HG03354 (cell line): ENCODE results near the gene ANXA6.

Experiments used
- ATAC-seq: cut with Tn5 transposase; IDR thresholded peaks from one replicate; pipeline ENCODE4 v1.9.1; 2021; ENCODE audit warnings: mild to moderate bottlenecking; ENCODE audit not compliant: unreplicated experiment, poor library complexity, severe bottlenecking

ANXA6 gene

DNA sequence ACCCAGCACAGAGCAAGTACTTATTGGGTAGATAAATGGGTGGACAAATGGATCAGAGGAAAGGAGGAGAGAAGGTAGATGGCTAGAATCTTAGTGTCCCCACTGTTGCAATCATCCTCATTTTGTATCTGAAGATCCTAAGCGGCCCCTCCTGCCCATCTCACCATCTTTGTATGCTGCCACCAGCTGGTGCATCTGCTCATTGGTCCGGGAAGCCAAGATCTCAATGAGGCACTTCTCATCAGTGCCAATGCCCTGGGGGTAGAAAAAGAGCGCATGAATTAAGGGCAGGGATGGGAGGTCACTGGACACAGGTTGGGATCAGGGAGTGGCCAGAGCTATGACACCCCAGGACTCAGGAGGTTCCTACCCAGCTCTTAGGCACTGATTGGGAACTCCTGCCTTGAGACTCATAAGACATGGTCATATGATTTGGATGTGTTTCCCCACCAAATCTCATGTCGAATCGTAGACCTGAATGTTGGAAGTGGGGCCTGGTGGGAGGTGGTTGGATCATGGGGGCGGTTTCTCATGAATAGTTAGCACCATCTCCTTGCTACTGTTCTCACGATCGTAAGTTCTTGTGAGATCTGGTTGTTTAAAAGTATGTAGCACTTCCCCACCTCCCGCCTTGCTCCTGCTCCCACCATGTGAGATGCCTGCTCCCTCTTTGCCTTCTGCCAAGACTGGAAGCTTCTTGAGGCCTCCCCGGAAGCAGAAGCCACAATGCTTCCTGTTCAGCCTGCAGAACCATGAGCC is 20.3 kb downstream of the ANXA6 start:
- no peak for ATAC-seq

DNA sequence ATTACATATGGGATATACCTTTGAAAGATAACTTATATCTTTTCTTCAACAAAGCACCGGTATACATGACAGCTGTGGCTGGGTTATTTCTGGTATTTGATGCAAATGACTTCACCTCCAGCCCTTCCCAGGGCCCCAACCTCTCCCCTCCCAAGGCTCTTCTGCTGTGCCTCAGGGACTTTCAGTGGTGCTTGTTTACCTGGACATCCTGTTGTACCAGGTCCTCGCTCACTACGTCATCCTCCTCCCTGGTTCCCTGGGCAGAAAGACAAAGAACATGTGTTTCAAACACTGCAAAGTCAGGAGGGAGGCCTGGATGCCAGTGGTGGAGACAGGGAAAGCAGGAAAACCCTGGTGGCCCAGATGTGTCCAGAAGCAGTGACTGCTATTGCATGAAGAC is 23.4 kb downstream of the ANXA6 start:
- peak; percentile 55 for ATAC-seq

DNA sequence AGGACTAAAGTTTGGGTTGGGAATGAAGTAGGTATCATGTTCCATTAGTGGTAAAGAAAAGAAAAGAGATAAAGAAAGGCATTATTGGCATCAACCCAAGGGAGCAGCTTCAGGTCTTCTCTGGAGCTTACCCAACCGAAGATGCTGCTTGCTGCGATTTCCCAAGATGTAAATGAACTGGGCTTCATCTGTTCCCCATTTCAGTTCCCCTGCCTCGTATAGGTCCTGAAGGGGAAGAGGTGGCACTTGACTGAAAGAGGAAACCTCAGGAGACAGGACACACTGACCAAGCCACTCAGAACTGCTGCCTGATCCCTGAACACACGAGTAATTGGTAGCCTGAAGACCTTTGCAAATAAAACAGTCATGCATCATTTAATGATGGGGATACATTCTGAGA is 24.6 kb downstream of the ANXA6 start:
- ATAC-seq: no peak

DNA sequence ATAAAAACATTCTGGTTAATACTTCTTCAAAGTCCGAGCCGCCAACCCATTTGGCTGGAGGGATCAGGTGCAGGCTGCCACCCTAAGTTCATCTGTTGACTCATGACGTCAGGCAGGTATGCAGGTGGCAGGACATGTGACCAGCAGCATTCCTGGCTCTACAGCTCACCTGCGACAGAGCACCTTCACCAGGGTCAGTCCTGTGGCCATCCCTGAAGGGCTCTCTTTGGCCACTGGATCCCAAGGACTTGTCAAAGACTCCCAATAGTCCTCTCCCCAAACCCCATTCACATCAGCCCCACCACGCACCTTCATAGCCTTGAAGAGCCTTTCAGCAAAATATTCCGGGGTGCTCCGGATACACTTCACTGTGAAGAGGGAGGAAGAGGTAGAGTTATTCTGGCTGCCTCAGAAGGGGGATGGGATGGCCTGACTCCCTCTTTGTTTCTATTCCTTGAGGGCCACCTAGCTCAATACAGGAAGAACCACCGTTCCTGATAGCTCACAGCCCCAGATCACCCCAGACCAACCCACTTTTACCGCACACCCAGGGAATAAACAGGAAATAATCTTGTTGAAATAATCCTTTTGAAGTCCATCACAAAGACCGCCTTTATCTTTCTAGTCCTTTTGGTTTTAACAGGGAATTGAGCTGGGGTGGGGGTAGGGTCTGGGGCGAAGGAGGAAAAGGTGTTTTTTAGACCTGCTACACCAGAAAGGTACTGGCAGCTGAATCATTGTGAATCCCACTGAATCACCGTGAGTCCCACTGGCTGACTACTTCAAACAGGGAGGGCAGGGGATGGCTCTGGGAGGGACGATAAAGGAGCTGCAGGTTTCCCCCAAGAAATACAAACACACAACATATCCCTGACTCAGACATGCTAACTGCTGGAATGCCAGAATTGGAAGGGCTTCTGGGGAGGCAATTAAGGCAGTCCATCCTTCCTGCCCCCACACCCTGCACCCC is 26.4 kb downstream of the ANXA6 start:
- no peak for ATAC-seq

DNA sequence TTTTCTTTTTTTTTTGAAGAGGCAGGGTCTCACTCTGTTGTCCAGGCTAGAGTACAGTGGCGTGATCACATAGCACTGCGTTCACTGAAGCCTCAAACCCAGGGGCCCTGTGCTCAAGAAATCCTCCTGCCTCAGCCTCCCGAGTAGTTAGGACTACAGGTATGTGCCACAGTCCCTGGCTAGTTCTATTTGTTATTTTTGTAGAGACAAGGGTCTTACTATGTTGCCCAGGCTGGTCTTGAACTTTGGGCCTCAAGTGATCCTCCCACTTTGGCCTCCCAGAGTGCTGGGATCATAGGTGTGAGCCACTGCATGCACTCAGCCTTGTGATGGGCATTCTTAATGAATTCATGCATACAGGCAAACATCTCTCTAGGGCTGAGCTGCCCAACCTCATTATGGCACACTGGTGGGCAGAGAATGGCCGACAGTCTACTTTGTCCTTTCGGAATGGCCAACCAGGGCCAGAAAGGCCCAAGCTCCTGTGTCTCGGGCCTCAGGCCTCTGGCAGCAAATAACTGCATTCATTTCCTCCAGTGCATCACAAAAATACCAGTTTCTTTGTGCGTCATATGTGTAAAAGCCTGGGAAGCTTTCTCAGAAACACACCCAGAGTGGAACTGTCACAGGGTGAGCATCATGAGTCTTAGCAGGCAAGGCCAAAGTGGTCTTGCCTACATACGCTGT is 27.2 kb downstream of the ANXA6 start:
- ATAC-seq: no peak

DNA sequence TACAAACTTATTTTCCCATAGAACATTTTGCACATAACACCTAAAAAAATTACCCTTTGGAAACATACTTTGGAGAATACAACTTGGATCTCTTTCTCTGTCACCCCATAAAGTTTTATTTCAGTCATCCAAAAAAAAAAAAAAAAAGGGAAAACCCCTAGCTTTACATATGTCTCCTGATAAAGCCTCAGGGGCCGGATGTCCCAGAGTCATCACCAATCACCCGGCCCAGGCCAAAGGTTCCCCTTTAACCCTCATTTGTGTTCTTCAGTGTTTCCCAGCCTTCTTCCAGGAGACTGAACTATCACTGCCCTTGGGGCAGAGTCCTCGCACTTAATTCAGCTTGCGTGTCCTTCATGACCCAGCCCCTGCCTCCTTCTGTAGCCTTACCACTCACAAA is 28.8 kb downstream of the ANXA6 start:
- no peak for ATAC-seq

DNA sequence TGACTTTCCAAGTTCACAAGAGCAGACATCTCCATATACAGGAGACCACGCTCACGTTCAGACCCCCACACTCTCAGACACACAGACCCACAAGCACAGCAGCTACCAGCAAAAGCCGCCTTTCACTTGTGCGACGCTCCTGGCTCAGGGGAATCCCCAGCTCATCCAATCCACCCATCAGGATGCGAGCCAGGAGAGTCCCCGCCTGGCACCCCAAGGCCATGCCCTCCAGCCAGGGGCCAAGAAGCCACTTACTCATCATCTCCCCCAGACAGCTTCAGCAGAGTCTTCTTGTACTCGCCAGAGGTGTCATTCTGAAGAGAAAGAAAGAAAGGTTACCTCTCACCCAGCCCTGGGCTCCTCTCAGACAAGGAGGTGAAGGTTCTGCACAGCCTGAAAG is 29.7 kb downstream of the ANXA6 start:
- no peak for ATAC-seq

DNA sequence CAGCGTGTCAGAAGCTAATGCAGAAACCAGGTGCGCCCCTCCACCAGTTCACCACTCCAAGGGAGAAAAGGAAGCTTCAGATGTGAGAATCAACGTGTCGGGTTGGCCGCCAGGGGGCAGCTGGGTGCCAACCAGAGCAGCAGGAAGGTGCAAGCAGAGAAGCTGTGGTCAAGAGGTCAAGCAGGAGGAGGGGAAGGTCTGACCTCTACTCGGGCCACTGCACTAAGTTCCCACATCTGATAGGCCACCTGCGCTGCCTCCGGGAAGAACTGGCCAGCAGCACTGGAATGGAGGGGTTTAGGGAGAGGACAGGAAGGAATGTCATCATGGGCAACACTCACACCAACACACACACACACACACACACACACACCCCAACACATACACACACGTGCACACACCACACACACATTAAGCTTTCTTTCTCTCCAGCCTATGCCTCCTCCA is 31.4 kb downstream of the ANXA6 start:
- peak; percentile 39 for ATAC-seq

DNA sequence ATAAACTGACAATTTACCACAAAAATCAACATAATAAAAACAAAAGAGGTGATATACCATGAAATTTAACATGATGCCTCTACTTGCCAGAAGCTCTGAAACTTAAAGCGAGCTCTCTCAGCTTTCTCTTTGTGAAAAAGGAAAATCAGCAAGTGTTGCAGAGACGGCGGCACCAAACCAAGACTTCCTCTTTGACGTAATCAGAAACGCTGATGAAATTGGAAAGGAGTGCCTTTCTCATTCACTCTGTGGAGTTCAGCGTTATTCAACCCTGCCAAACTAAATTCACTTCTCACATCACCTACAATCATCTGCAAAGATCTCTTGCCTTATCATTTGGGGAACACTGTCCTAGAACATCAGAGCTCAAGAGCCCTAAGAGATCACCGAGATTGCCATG is 32.2 kb downstream of the ANXA6 start:
- no peak for ATAC-seq

DNA sequence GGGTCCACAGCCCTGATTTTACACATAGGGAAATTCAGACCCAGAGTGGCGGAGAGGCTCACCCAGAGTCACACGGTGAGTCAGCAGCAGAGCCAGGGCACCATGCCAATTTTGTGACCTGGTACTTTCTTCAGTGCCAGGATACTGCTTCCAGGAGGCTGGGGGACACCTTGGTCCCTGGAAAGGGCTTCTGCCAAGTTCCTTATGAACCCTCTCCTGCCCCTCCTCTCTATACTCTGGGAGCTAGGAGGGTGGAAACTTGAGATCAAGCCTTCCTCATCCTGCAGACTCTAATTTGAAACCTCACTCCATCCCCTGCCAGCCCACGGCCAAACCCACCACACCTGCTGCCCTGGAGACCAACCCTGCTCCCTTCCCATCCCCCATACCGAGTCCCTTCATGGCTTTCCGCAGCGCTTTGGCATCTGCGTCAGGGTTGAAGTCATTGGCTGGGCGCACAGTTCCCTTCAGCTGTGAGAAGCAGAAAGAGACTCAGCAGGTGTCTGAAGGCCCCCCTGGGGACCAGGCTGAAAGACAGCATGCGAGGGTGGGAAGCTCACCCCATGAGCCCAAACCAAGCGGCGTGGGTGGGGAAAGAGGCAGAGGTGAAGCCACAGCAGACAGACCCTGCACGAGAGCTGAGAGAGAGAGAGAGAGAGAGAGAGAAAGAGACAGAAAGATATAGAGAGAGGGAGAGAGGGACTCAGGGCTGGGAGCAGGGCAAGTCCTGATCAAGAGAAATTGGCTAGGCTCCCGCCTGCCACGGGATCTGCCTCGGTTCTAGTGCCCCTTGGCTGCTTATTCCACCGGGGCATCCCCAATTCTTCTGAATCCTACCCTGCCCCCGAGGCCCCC is 33.5 kb downstream of the ANXA6 start:
- ATAC-seq: peak; percentile 90

DNA sequence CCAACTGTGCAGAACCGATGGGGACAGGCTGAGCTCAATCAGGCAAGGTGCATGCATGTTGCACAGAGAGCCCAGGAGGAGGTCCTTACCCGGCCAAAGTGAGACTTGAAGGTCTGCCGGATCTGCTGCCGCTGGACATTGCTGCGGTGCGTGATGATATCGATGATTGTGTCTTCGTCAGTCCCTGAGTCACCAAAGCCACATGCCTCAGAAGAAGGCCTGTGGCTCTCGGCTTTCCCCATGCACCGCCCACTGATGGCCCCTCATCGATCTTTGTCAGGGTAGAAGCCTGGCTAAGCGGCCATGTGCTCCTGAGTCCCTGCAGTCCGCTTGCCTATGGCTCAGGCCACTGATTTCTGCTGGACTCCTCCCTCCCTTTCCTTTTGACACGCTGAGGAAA is 34.8 kb downstream of the ANXA6 start:
- no peak for ATAC-seq

DNA sequence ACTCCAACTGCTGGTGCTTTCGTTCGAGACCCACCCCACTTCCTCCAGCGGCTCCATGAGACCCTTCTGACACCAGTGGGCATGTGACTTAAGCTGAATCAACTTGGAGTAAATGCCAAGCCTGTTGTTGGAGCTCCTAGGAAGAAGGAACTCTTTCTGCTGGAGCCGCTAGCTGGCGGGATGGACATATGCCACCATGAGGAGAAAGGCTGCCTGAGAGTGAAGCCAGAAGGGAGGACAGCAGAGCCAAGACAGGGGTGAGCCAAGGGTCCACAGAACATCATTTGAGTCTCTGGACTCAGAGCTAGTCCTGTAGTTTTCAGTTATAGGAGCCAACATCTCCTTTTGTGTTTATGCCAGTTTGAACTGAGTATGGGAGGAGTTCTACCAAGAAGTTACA is 35.9 kb downstream of the ANXA6 start:
- no peak for ATAC-seq

DNA sequence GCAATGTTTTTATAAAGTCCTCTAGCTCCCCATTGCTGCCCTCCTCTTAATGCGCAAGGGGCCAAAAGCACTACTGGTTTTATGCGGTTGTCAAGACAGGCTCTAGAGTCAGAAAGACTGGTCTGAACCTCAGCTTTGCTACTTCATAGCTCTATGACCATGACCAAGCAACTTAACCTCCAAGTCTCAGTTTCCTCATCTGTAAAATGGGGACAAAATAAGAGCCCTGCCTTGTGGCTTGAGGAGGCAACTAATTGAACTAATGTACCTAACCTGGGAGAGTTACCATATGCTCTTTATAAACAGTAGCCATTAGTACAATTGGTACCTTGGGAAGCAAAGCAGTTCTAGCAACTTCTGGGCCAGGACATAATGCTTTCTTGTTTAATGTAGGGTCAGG is 36.5 kb downstream of the ANXA6 start:
- ATAC-seq: no peak

DNA sequence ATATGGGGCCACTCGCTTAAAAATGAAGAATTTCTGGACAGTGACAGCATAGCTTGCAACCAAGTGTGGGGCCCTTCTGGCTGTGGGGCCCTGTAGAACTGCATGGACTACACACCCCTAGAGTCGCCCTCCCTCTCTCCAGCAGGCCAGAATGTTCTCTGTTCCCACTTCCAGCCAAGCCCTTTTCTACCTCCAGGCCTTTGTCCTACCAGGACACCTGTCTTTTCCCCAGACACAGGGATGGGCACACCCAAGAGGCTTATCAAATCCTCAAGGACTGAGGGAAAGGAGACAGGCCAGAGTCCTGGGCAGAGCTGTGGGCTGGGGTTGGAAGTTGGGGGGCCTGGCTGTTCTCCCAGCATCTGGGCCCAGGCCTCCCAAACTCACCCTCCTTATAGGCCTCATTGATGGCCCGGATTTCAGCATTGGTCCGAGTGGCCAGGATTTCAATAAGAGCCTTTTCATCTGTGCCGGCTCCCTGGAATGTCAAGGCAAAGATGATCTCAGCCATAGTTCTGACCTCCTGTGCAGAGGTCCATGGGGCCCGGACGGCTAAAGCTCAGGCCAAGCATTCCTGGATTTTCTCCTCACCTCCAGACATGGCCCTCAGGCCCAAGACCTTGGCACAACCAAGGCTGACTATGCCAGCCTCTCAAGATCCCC is 38.5 kb downstream of the ANXA6 start:
- ATAC-seq: no peak

DNA sequence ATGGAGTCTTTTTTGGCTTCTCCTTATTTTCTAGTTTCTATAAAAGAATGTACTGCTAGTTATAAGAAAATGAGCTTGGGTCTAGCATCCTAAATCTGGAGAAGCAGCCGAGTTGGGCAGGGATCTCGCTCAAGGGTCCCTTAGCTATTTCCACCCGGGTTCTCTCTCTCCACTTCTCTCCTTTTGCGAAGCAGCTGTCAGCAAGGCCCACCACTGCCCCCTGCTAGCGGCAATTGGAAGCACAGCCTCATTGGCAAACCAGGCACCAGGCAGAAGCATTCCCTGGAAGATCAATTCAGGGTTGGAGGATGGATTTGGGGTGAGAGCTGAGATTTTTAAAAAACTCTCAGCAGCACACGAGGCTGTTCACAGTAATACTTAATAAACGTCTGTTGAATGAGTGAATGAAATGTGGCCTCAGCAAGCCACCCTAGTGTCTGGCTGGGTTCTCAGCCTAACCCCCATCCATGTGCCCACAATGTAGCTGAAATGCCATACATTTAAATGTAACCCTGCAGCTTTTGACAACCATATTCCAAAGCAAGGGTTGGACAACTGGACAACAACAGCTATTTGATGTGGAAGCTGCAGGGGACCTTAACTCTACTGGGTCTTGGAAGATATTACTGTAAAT is 42.2 kb downstream of the ANXA6 start:
- peak; percentile 66 for ATAC-seq

DNA sequence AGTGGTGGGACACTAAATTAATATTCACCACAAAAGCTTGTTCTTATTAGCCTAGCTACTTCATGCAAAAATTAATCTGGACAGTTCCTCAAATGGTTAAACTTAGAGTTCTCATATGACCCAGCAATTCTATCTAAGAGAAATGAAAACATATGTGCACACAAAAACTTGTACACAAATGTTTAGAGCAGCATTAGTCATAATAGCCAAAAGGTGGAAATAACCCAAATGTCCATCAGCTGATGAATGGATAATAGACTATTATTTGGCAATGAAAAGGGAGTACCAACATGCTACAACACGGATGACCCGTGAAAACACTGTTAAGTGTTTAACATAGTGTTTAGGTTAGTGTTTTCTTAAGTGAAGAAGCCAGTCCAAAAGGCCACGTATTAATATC is 43.9 kb downstream of the ANXA6 start:
- ATAC-seq: no peak

DNA sequence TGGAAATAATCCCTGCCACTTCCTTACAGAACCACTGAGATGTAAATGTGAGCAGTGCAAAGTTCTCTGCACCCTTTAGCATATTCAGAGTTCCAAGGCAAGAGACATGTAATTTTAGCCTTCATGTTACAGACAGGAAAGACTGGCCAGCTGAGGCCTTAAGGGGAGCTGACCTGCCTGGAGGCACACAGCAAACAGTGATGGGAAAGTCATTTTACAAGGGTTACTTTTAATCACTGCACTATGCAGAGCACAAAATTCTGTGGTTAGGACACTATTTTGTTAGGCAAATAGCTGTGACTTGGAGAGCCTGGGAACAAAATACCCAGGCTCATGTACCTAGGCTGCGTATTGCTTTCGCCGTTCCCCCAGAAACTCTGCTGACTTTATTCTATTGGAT is 46.6 kb downstream of the ANXA6 start:
- no peak for ATAC-seq

DNA sequence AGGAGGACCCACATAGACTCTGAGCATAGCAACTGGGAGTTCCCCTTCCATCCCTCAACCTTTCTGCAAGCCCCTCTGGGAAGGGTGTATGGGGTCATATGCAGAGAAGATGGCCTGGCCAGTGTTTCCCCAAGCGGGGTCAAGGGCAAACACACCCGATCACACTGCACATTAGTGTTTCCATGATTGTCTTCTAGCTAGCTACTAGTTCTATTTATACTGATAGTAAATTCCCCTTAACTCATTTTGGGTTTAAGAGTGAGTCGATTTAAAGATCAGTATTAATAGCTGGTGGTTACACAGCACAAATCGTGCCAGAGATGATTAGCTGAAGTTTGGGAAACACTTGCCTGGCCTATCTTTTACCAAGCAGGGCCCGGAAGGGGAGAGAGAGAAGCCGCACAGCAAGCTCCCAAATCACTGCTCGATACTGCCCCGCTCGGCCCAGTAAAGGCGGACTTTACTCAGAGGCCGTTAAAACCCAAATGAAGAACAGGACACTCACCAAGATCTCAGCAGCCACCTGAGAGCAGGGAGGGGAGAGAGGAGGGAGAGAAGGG is 47.4 kb downstream of the ANXA6 start:
- no peak for ATAC-seq
